ENCODE measurements around the gene MC3R. TPM values are rescaled to one million over a fixed set of nuclear protein-coding genes. Genes with fewer than 3 reads are reported as not detected.
"Not testable (repeated sequence)": the region's sequence is repeated elsewhere in the genome, so short reads cannot be mapped to it uniquely, and the experiment has no call there.

The MC3R gene
- polyA plus RNA-seq, 1 donor from 2014 or later, result not detected

- Histone ChIP-seq H3K36me3 (ENCODE audit: insufficient read depth, low read length) (no peaks in the 10 kb centered on the region), H3K27ac (ENCODE audit: low read length) (no peak overlapping the region), H3K27me3 (ENCODE audit: insufficient read depth, low read depth, low read length) (no peaks in the 10 kb centered on the region), H3K4me3 (ENCODE audit: low read length) (no peak overlapping the region), H3K9me3 (ENCODE audit: low read length) (no peaks in the 10 kb centered on the region), H3K9me2 (ENCODE audit: insufficient read depth, low read length) (no peaks in the 10 kb centered on the region), H2AFZ (ENCODE audit: low read depth, low read length) (no peak overlapping the region), H4K20me1 (ENCODE audit: insufficient read depth) (no peaks in the 10 kb centered on the region), H3F3A (ENCODE audit: insufficient read depth, low read length, poor library complexity, severe bottlenecking) (no peaks in the 10 kb centered on the region), H3K9ac (ENCODE audit: low read length) (no peak overlapping the region), H3K79me2 (replicated peaks; ENCODE audit: insufficient read depth, low read length) (no peaks in the 10 kb centered on the region), H3K4me2 (ENCODE audit: low read length) (no peak overlapping the region)
- TF ChIP-seq POLR2AphosphoS5 (IDR thresholded peaks at IDR 0.05) (no peak), SMC3 (conservative IDR thresholded peaks at IDR 0.05; ENCODE audit: poor library complexity) (no peak), RAD21 (conservative IDR thresholded peaks at IDR 0.05) (no peak), TAF1 (IDR thresholded peaks at IDR 0.05; ENCODE audit: low read depth) (no peak), MXI1 (conservative IDR thresholded peaks at IDR 0.05; ENCODE audit: poor library complexity, severe bottlenecking) (no peak), CTCF (IDR thresholded peaks at IDR 0.05; ENCODE audit: poor library complexity, severe bottlenecking) (no peak), EP300 (conservative IDR thresholded peaks at IDR 0.05; ENCODE audit: poor library complexity, severe bottlenecking) (no peak), REST (IDR thresholded peaks at IDR 0.05; ENCODE audit: borderline replicate concordance) (no peak), EZH2 (IDR thresholded peaks at IDR 0.05; ENCODE audit: borderline replicate concordance, insufficient read depth, low read length, poor library complexity, severe bottlenecking) (no peak)
Observed at GRCh38 chr20:56215115-56215514, 33.4 kb upstream of the MC3R start.

- H3K4me3 ChIP-seq (ENCODE audit: low read length), result no peak overlapping the region
- no peaks in the 10 kb centered on the region for H3K9me3 ChIP-seq (ENCODE audit: low read length)
- H3K79me2 ChIP-seq (replicated peaks; ENCODE audit: insufficient read depth, low read length), result no peaks in the 10 kb centered on the region
- H3K27ac ChIP-seq (ENCODE audit: low read length), result no peak overlapping the region
- TF ChIP-seq REST (IDR thresholded peaks at IDR 0.05; ENCODE audit: borderline replicate concordance) (peak; percentile 90), CTCF (IDR thresholded peaks at IDR 0.05; ENCODE audit: poor library complexity, severe bottlenecking) (no peak), POLR2AphosphoS5 (IDR thresholded peaks at IDR 0.05) (peak; percentile 14), EP300 (conservative IDR thresholded peaks at IDR 0.05; ENCODE audit: poor library complexity, severe bottlenecking) (peak; percentile 61)
- no peaks in the 10 kb centered on the region for H3K9me2 ChIP-seq (ENCODE audit: insufficient read depth, low read length)
- no peak overlapping the region for H3K4me2 ChIP-seq (ENCODE audit: low read length)
- H3K36me3 ChIP-seq (ENCODE audit: insufficient read depth, low read length), result no peaks in the 10 kb centered on the region
- no peak overlapping the region for H3K9ac ChIP-seq (ENCODE audit: low read length)
- H2AFZ ChIP-seq (ENCODE audit: low read depth, low read length), result no peak overlapping the region
- no peaks in the 10 kb centered on the region for H3F3A ChIP-seq (ENCODE audit: insufficient read depth, low read length, poor library complexity, severe bottlenecking)
- no peaks in the 10 kb centered on the region for H4K20me1 ChIP-seq (ENCODE audit: insufficient read depth)
- H3K27me3 ChIP-seq (ENCODE audit: insufficient read depth, low read depth, low read length), result no peaks in the 10 kb centered on the region
Observed at GRCh38 chr20:56217829-56218228, 30.7 kb upstream of the MC3R start.

GRCh38 chr20:56221186-56221585, 27.3 kb upstream of the MC3R start:
- H3K9me3 ChIP-seq (ENCODE audit: low read length); H4K20me1 ChIP-seq (ENCODE audit: insufficient read depth); H3K27ac ChIP-seq (ENCODE audit: low read length); H3F3A ChIP-seq (ENCODE audit: insufficient read depth, low read length, poor library complexity, severe bottlenecking); H3K9ac ChIP-seq (ENCODE audit: low read length); H3K4me2 ChIP-seq (ENCODE audit: low read length); H3K4me3 ChIP-seq (ENCODE audit: low read length); H2AFZ ChIP-seq (ENCODE audit: low read depth, low read length); H3K27me3 ChIP-seq (ENCODE audit: insufficient read depth, low read depth, low read length); H3K9me2 ChIP-seq (ENCODE audit: insufficient read depth, low read length); H3K36me3 ChIP-seq (ENCODE audit: insufficient read depth, low read length); H3K79me2 ChIP-seq (replicated peaks; ENCODE audit: insufficient read depth, low read length): not testable (repeated sequence)

Measured in neural cell (in vitro differentiated cells).